HG02840 (cell line): ENCODE data around the gene NATD1.
"Not testable (repeated sequence)": the region's sequence is repeated elsewhere in the genome, so short reads cannot be mapped to it uniquely, and the experiment has no call there.

Source experiments
- ATAC-seq: cut with Tn5 transposase; IDR thresholded peaks from one replicate; pipeline ENCODE4 v1.9.1; 2021; ENCODE audit warnings: mild to moderate bottlenecking, moderate library complexity, moderate number of reproducible peaks; ENCODE audit not compliant: unreplicated experiment, low FRiP score

Gene NATD1

DNA sequence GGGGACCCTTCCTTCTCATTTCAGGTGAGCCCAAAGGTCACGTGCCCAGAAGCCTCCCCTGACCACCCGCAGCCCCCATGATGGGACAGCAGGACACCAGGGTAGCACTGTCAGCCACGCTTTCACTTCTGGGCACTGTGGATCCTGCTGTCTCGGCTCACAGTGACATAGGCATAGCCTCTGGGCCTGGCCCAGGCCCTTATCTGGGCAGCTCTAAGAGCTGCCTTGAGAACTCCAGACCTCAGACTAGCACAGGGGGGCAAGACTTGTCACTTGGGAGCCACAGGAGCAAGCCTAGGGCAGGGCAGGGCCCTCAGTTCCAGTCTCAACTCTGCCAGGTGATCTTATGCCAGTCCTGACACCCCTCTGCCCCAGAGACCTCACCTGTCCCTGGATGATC, 4.7 kb downstream of the NATD1 start:
- no peak for ATAC-seq

DNA sequence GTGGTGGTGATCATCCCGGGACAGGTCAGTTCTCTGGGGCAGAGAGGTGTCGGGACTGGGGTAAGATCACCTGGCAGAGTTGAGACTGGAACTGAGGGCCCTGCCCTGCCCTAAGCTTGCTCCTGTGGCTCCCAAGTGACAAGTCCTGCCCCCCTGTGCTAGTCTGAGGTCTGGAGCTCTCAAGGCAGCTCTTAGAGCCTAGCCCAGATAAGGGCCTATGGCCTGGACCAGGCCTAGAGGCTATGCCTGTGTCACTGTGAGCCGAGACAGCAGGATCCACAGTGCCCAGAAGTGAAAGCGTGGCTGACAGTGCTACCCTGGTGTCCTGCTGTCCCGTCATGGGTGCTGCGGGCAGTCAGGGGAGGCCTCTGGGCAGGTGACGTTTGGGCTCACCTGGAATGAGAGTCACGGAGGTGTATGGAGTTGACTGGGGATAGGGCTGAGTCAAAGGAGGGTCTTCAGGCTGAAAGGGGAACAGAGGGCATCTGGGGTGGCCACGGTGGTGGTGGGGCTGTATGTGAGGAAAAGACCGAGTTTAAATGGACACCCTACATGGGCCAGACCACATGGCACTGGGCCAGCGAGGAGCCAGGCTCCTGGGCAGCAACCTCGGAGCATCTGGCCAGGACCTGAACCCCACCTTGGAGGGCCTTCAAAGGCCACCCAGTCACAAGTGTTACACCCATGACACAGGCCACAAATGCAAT, 5.5 kb downstream of the NATD1 start:
- no peak for ATAC-seq

DNA sequence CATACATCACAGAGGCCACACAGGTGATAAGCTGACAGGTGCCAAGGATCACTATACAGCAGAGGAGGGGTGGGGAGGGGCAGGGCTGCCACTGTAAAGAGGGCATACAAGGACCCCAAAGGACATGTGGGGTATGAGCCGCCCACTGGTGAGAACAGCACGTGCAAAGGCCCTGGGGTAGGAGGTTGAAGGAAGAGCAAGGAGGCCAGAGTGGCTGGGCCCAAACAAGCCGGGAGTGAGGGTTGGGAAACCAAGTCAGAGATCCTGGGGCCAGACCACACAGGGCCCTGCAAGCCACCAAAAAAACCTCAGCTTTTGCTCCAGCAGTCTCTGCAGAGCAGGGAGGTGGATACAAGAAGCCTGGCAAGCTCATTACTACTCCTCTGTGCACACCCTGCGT, 6.5 kb downstream of the NATD1 start:
- no peak for ATAC-seq

DNA sequence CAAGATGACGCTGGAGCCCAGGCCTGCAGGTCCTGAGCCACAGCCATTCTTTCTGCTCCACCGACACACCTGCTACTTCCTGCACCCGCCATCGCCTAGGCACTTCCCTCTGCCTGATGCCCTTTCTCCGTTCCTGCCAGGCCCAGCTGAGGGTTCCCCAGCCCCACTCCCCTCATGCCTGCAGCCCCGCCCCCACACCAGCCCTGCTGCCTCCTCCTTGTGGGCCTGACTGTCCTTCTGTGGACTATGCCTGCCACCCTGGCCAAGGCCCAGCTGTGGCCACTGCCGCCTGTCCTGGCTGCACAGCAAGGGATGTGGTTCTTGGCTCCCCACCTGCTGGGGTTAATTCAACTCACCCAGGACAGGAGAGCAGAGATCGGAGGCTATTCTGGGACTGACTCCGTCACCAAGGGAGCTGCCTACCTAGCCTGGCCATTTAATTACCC, 7.5 kb downstream of the NATD1 start:
- no peak for ATAC-seq

DNA sequence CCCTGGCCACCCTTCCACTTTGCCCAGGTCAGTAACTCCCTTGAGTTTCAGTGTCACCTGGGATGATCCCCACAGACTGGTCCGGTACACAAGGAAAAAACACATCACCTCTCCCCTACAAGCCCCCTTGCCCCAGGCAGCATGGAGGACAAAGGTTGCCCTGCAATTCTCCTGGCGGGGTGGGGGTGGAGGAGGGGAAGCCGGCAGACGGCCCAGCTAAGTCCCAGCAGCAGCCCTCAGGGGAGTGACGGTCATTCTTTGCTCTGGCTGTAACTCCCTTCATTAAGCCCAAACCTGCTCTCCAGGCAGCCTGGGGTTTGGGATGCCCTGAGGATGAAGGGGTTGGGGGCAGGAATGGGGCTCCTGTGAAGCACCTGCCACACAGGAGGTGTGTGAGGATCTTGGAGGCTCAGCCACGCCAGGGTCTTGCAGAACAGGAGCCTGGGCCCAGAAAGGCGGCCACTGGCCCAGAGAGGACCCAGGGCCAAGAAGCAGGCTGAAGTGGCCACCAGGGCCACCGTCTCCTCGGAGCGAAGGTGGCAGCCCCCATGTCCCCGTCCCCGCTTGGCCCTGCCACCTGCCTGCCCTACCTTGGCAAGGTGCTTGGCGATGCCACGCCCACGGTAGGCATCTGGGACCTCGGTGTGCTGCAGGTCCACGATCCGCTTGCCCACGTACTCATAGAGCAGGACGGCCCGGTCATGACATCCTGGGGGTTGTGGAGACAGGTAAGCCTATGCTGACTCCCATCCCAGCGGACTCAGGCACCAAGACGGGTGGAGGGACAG, 9.5 kb downstream of the NATD1 start:
- ATAC-seq: no peak

DNA sequence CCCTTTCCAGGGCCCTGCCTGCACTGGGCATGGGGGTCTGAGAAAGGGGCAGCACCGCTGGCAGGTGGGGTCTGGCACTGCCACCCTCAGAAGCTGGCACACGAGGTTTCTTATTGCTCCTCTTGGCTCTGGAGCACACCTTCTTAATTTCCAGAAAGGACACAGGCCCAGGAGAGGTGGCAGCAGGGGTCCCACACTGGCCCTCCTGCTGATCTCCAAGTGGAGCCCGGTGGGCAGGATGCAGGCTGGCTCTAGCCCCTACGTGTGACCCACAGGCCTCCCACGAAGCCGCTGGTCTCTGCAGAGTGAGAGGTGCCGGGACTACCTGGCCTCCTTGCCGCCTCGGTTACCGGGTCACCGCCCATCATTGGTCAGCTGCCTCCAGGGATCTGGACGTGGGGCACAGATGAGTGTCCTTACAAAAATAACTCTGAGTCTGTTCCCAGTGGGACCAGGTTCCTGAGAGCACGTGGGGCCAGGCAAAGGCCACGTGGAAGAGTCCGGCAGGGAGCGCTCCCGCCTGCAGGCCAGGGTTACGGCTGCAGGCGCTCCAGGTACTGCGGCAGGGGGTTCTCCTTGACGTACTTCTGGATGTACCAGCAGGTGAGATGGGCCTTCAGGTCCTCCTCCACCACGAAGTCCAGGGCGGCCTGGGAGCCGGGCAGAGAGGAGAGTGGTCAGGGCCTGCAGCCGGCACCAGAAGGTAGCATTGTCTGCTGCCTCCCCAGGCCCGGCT, 10.3 kb downstream of the NATD1 start:
- ATAC-seq: no peak

DNA sequence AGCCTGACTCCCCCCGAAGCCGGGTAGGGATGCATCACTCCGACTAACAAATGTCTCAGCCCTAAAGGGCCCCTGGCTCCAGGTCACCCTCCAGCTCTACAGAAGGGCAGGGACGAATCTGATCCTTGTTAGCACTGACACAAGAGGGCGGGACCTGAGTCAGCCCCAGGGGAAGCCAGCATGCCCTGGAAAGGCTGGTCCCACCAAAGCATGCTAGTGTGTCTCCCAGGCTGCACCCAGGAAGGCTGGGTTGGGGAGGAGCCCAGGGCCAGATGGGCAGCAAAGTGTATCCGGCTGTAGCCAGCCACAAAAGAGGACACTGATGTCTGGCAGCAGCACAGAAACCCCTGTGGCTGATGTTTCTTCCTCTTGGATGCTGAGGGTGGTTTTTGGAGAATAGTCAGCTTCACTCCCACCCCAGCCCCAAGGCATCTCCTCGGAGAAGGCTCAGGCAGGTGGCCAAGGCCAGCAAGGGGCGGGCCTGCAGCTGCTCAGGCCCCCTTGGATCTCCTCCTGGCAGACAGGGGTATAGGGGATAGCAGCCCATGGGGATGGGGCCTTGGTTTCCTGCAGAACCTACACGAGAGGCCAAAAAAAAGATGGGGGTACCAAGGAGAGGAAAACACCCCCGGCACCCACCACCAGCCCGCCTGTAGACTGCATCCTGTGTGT, 11.0 kb downstream of the NATD1 start:
- ATAC-seq: no peak

DNA sequence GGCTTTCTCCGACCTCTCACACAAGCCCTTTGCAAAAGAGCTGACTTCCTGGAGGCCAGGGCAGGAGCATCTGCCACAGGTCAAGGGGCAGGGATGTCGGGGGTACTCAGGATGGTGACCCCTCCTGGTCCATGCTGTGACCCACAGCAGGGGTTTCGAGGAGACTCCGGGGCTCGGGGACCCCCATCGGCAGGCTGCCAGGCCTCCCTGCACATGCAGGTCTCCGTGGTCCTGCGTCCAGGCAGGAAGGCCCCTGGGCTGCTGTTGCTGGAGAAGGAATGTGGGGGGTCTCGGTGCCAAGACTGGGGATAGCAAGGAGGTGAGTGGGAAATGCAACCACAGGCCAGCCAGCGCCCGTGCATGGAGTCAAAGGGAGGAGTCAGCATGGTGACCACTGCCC, 11.6 kb downstream of the NATD1 start:
- no peak for ATAC-seq

DNA sequence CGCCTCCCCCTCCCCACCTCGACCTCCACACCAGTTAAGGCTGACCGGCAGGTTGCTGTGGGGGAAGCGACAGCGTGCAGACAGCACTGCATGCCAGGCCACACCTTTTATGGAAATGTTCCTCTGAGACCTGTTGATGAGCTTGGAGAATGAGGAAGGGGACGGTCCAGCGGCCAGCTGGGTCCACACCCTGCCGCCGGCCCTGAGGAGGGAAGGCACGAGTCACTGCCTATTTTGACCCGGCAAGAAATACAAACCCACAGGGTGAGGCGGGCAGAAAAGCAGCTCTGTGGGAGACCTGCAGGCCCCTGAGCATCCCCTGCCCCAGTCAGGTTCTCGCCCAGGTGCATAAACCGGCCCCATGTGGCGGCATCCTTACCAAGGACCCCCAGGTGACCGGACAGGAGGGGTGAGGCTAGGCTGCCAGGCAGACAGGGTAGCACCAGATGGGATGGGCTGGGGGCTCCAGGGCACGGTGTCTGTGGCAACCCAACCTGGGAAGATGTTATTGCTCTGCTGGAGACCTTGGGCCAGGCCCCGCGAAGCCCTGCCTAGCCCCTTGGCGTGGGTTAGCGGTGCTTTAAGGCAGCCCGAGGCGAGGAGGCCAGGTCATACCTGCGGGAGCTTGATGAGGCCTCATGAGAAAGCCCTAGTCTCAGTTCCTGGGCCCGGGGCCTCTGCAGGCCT, 12.7 kb downstream of the NATD1 start:
- ATAC-seq: no peak

DNA sequence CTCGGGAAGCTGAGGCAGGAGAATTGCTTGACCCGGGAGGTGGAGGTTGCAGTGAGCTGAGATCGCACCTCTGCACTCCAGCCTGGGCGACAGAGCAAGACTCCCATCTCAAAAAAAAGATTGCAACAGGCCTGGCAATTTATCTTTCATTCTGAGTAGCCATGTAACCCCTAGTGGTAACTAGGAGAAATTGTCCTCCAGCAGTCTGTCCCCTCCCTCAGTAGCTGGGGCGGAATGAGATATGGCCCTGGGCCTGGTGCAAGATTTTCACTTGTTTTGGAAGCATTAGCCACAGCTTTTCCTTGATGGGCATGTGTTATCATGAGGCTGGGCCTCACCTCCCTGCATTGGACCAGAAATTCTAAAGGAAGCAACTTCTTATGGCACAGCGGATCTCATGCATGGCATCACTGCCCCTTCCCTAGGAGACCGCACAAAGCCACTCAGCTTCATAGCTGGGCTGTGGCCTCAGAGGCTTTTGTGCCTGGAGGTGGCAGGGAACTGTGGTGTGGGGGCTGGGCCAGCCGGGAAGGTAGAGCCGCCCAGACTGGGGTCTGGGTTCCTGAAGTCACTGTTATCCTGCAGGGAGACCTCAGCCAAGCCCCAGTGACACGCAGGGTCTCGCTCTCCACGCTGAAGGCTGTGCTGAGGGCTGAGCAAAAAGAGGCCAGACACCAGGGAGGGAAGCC, 13.4 kb downstream of the NATD1 start:
- ATAC-seq: no peak

DNA sequence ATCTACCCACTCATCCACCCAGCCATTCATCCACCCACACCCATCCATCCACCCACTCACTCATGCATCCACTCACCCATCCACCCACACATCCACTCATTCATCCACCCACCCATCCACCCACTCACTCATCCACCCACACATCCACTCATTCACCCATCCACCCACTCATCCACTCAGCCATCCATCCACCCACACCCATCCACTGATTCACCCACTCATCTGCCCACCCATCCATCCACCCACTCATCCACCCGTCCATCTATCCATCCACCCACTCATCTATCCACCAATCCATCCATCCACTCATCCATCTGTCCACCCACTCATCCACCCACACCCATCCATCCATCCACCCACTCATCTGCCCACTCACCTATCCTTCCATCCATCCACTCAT, 17.3 kb downstream of the NATD1 start:
- ATAC-seq: no peak

DNA sequence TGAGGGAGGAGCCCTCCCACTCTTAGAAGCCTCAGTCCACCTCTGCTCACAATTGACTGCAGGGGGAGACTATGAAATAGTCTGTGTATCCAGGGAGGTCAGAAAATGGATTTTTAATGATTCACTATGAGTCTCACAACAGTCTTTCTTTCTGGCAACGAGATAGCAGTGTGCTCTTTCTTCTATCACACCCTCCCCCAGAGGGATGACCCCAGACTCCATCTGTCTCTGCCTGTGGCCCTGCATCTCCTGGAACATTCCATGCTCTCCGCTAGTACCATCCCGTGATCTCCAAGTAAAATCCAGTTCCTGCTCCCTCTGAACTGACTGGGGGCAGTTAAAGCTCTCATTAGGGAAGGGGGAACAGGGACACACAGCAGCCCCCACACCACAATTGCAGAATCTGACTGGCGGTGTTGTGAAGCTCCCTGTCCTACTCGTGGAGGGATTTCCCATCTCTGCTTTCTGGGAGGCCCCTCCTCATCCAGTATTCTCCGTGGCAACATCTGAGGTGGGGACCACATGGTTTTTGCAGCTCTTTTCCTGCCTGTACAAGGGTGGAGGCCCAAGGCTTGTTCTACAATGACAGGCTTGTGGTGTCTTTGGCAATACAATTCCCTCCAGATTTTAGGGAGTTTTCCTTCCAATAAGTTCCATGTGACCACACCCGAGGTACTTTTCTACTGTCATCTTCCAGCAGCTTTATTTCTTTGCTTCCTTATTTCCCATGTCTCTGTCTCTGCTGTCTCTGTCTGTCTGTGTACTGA, 19.4 kb downstream of the NATD1 start:
- no peak for ATAC-seq

DNA sequence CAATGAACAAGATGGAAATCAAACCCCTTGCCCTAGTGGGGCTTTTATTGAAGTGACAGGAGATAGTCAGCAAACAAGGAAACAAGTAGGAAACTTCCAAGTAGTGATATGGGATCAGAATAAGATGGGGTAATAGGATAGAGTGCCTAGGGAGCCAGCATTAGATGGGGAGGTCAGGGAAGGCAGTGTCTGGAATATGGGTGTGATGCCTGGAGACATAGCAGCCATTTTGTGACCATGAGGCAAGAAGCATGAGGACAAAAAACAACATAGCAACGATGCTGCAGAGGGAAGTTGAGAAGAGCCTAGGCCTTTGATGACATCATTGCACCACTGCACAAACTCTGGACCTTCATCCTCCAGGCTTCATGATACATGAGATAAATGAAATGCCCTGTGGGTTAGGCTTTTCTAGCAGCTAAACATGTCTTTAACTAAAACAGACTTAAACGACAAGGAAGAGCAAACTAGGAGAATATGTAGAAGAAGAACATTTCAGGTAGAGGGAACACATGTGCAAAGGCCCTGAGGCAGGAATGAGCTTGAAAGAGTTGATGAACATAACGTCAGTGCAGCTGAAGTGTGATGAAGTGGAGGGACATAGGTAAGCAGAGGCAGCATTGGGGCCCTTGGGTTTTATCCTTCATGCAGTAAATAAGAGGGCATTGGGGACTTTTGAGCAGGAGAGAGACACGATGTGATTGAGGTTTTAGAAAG, 21.0 kb downstream of the NATD1 start:
- no peak for ATAC-seq

DNA sequence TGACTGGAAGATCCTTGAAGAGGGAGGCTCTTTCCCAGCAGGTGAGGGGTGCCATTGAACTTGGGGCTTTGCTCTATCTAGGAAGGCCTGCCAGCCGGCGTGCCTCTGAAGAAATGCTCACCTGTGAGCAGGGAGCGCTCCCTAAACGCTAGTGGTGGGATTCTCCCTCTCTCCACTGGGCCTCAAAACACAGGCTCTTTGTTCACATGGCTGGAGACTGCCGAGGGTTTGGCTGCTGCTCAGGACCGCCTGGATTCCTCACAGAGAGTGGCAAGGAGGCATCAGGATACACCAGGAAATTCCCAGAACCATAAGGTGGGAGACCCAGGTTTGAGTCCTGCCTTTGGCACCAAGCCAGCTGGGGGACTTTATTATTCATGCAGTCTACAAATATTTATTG, 21.7 kb downstream of the NATD1 start:
- no peak for ATAC-seq

DNA sequence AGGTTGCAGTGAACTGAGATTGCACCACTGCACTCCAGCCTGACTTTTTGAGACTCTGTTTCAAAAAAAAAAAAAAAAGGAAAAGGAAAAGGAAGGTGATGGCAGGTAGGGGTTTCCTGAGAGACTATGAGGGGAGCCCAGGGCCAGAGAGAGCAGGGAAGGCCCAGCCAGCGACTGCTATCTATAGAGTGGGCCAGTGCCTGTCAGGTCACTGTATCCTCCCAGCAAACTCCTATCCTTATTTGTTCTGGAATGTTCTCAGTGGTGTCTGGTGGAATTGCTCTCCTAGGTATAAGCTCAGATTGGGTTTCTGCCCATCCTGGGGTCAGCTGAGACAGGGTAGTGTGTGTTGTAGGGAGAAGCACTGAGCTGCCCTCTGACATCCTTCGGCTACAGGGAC, 24.4 kb downstream of the NATD1 start:
- ATAC-seq: no peak

DNA sequence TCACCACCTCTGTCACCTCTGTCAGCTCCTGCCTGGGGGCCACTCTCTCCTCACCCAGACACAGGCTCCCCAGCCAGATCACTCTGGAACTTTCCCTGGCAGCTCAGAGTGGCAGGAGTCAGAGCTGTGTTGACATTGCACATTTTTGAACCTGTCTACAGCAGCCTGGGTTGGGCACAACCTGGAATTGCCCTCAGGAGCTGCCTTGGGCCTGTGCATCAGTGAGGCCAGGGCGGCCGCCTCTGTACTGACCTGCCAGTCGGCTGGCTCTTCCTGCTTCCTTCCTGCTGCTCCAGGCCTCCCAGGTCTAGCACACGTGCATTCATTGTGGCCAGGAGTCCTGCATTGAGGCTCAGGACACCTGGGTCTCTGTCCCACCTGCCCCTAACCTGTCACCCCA, 25.1 kb downstream of the NATD1 start:
- no peak for ATAC-seq

DNA sequence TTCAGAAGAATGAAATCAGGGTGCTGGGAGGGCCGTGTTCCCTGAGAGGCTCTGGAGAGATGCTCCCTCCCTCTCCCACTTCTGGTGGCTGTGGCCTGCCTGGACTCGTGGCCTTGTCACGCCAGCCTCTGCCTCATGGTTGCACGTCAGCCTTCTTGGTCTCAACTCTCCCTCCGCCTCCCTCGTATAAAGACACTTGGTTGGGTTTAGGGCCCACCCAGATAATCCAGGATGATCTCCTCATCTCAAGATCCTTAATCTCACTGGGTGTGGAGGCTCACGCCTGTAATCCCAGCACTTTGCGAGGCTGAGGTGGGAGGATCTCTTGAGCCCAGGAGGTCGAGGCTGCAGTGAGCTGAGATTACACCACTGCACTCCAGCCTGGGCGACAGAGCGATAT, 25.9 kb downstream of the NATD1 start:
- ATAC-seq: not testable (repeated sequence)

DNA sequence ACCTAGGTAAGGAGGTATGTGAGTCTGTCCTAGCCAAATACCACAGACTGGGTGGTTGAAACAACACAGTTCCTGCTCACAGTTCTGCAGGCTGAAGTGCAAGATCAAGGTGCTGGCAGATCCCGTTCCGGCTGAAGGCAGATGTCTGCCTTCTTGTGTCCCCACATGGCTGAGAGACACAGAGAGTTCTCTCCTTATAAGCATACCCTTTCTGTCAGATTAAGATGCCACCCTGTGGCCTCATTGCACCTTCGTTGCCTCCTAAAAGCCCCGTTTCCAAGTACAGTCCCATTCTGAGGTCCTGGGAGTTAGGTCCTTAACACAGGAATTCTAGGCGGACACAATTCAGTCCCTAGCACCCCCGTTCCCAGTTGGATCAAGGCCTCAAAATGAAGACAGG, 30.1 kb downstream of the NATD1 start:
- no peak for ATAC-seq
